ENCODE results near the gene GBX2. TPM values are rescaled to one million over a fixed set of nuclear protein-coding genes. Genes with fewer than 3 reads are reported as not detected.

The GBX2 gene
- total and polyA plus RNA-seq, 2 experiments from 2014 or later: 0.31 to 0.89 TPM

- no peak for DNase-seq (ENCODE audit: low read depth in 1 of 2, low spot score in 1 of 2)
- Histone ChIP-seq H3K27me3 (peaks cover 100% of the 10 kb centered on the region), H3K27ac (no peak overlapping the region), H3K36me3 (no peaks in the 10 kb centered on the region), H3K4me1 (ENCODE audit: low read depth) (peaks cover 12% of the 10 kb centered on the region), H3K9me3 (ENCODE audit: low read depth) (no peaks in the 10 kb centered on the region), H3K4me3 (peak overlapping the region; percentile 34)
- TF ChIP-seq, protein P1, sequence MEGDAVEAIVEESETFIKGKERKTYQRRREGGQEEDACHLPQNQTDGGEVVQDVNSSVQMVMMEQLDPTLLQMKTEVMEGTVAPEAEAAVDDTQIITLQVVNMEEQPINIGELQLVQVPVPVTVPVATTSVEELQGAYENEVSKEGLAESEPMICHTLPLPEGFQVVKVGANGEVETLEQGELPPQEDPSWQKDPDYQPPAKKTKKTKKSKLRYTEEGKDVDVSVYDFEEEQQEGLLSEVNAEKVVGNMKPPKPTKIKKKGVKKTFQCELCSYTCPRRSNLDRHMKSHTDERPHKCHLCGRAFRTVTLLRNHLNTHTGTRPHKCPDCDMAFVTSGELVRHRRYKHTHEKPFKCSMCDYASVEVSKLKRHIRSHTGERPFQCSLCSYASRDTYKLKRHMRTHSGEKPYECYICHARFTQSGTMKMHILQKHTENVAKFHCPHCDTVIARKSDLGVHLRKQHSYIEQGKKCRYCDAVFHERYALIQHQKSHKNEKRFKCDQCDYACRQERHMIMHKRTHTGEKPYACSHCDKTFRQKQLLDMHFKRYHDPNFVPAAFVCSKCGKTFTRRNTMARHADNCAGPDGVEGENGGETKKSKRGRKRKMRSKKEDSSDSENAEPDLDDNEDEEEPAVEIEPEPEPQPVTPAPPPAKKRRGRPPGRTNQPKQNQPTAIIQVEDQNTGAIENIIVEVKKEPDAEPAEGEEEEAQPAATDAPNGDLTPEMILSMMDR (IDR thresholded peaks at IDR 0.05; ENCODE audit: low read depth, low read length): no peak
These were observed 2.1 kb downstream of the GBX2 start for GRCh38 chr2:236165842-236166795.

DNA sequence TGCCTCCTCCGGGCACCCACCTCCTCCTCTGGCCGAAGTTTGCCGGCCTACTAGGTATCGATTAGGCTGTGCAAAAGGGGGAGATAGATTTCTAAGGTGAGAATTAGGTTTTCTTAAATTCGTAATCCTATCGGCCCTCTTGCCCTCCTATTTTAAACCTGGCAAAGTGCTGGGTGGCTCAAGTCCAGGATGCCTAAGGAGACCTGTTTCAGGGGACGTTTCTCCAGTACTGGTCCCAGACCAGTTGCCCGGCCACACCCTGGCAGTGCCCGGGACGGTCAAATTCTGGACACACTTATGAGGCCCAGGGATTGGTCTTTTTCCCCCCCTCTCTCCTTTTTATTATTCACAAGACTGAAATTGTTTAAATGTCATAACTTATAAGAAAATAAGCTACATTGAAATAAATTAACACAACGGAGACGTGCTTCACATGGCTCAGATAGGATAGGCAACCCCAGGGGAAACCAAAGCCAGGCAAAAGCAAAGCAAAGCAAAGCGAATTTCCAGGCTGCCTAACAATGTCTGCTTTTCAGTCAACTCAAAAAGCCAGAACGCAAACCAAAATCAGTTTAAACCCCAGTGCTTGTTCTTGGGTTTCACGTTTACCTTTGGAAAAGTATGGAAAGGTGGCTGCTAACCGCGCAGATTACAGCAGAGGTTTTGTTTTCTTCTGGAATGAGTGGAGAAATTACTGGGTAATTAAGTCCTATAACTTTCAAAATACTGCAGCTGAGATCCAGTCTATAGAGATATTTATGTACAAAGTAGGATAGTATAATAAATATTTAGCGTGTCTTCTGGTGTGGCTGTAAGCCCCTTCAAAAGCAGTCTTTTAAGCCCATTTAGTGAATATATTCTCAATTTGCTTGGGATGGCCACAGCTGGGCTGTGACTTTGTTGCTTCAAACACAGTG is 3.0 kb downstream of the GBX2 start:
- TF ChIP-seq, protein P1 (IDR thresholded peaks at IDR 0.05; ENCODE audit: low read depth, low read length): no peak
- H3K36me3 ChIP-seq: no peaks in the 10 kb centered on the region
- H3K9me3 ChIP-seq (ENCODE audit: low read depth): no peaks in the 10 kb centered on the region
- H3K4me3 ChIP-seq: peak overlapping the region; percentile 40
- H3K27me3 ChIP-seq: peaks cover 100% of the 10 kb centered on the region
- no peak overlapping the region for H3K27ac ChIP-seq
- H3K4me1 ChIP-seq (ENCODE audit: low read depth): peaks cover 12% of the 10 kb centered on the region
- no peak for DNase-seq (ENCODE audit: low read depth in 1 of 2, low spot score in 1 of 2)

DNA sequence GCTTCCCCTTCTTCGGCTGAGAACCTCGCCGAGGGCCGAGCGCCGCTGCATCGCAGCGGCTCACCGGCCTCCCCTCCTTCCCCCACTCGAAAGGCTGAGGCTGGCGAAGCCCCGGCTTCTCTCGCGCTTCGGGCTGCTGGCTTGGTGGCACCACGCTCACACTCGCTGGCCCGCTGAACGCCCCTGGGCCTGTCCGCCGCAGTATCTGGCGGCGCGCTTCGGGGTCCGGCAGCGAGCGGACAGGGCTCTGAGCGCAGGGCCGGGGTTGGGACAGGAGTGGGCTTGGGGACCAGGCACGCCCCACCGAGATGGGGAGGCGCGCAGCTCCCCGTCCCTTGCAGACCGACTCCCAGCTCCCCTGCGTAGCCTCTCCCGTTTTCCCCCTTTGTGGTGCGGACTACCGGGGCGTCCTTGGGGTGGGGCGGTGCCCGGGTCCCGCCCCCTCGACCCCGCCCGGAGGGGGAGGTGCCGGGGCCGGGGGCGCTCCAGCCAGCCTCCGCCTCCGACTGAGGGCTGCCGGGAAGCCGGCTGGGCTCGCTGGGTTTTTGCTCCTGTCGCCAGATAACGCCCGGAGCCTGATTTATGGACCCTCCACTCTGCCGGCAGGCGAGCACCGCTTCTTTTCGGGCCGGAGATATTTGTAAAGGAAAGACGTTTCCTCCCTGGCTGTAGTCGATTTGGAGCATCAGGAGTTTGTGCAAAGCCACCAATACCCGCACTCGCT is 3.8 kb downstream of the GBX2 start:
- Histone ChIP-seq H3K36me3 (no peaks in the 10 kb centered on the region), H3K4me3 (peak overlapping the region; percentile 40), H3K27me3 (peaks cover 100% of the 10 kb centered on the region), H3K4me1 (ENCODE audit: low read depth) (peaks cover 12% of the 10 kb centered on the region), H3K27ac (no peak overlapping the region), H3K9me3 (ENCODE audit: low read depth) (no peaks in the 10 kb centered on the region)
- peak in 1 of 2 donors; percentile 65 for DNase-seq (ENCODE audit: low read depth in 1 of 2, low spot score in 1 of 2)
- TF ChIP-seq, protein P1 (IDR thresholded peaks at IDR 0.05; ENCODE audit: low read depth, low read length): no peak

GRCh38 chr2:236163471-236164200 is 4.5 kb downstream of the GBX2 start:
- Histone ChIP-seq H3K9me3 (ENCODE audit: low read depth) (no peaks in the 10 kb centered on the region), H3K4me3 (peak overlapping the region; percentile 40), H3K36me3 (no peaks in the 10 kb centered on the region), H3K4me1 (ENCODE audit: low read depth) (peaks cover 12% of the 10 kb centered on the region), H3K27ac (no peak overlapping the region), H3K27me3 (peaks cover 100% of the 10 kb centered on the region)
- no peak for DNase-seq (ENCODE audit: low read depth in 1 of 2, low spot score in 1 of 2)
- TF ChIP-seq, protein P1 (IDR thresholded peaks at IDR 0.05; ENCODE audit: low read depth, low read length): no peak
